A549 (cell line): ENCODE results near the gene LRP5. TPM values are rescaled to one million over a fixed set of nuclear protein-coding genes. Genes with fewer than 3 reads are reported as not detected.
A peak's percentile ranks its signal among the peaks of the same experiment; 100 is the strongest.

Source experiments
- ATAC-seq, 2 experiments: fragments of 200-7000 bp in 1 of 2; fragments of >200 bp in 1 of 2; cut with Nextera tagmentation in 1 of 2; cut with Tn5 transposase in 1 of 2; 3 replicates each; pipeline versions ENCODE4 v1.8.0 to v1.9.1; 2018 to 2020; ENCODE audit warnings: mild to moderate bottlenecking in 1 of 2, moderate library complexity in 1 of 2
- CTCF ChIA-PET: fragments of 300-600 bp; sonication (Branson Sonifier 250); formaldehyde crosslinking; extraction: SDS; loops from one replicate; lab custom pipeline; 2021; ENCODE audit warnings: antibody characterized with exemption, inconsistent platforms; lab: Yijun Ruan, JAX
- POLR2A ChIA-PET: fragments of 350-600 bp; formaldehyde crosslinking; extraction: SDS; loops from one replicate; lab custom pipeline; 2021; ENCODE audit warnings: antibody characterized with exemption, inconsistent platforms; lab: Yijun Ruan, JAX
- DNase-seq, 2 experiments: peaks; one replicate each; pipeline versions ENCODE4 v3.0.0 to v3.0.0-alpha.2; 2011 to 2016; ENCODE audit warnings: low read depth in 1 of 2, low spot score in 1 of 2
- FAIRE-seq: peaks from 2 replicates; lab custom pipeline; 2011; peaks lifted over from hg19 to GRCh38; lab: Jason Lieb, UNC
- H3K27ac ChIP-seq, 2 experiments: fragments of >200 bp; sonication (Bioruptor Twin); formaldehyde crosslinking; 3 replicates each; pipeline ENCODE4 v1.5.1; 2016 to 2017
- H3K4me1 ChIP-seq: fragments of >200 bp; sonication (Bioruptor Twin); formaldehyde crosslinking; 3 replicates; pipeline ENCODE4 v1.6.1; 2016
- H3K4me2 ChIP-seq: fragments of >200 bp; sonication (Bioruptor Twin); formaldehyde crosslinking; 3 replicates; pipeline ENCODE4 v1.6.1; 2016
- H3K4me3 ChIP-seq: fragments of >200 bp; sonication (Bioruptor Twin); formaldehyde crosslinking; 3 replicates; pipeline ENCODE4 v1.5.1; 2016
- H3K9me3 ChIP-seq: fragments of >200 bp; sonication (Bioruptor Twin); formaldehyde crosslinking; 3 replicates; pipeline ENCODE4 v1.6.1; 2016
- CHD2 ChIP-seq: fragments of 150-350 bp; IDR thresholded peaks from 2 replicates; pipeline ENCODE4 v1.6.1; 2014; ENCODE audit warnings: low read length; ENCODE audit not compliant: partially characterized antibody
- CHD4 ChIP-seq: fragments of 200-600 bp; sonication (generic); IDR thresholded peaks from 2 replicates; pipeline ENCODE4 v1.6.1; 2016; ENCODE audit warnings: antibody characterized with exemption, mild to moderate bottlenecking, borderline replicate concordance
- ELK1 ChIP-seq: fragments of 150-350 bp; IDR thresholded peaks from 2 replicates; pipeline ENCODE4 v1.6.1; 2014; ENCODE audit warnings: low read depth, mild to moderate bottlenecking, low read length
- HDAC2 ChIP-seq: fragments of 200-600 bp; sonication (generic); IDR thresholded peaks from 2 replicates; pipeline ENCODE4 v1.6.1; 2016
- HOXB13 ChIP-seq: fragments of 250-450 bp; sonication (Bioruptor Pico); IDR thresholded peaks from 2 replicates; pipeline ENCODE4 v1.5.0; 2020; ENCODE audit warnings: low read depth, mild to moderate bottlenecking, moderate library complexity
- HOXB5 ChIP-seq: fragments of 250-450 bp; sonication (Bioruptor Pico); IDR thresholded peaks from 2 replicates; pipeline ENCODE4 v1.5.0; 2020; ENCODE audit warnings: mild to moderate bottlenecking, moderate library complexity
- JUN ChIP-seq, 2 experiments: fragments of >200 bp; sonication (Bioruptor Twin); formaldehyde crosslinking; IDR thresholded peaks; 2 replicates in 1 of 2; 3 replicates in 1 of 2; pipeline ENCODE4 v1.6.1; 2016 to 2017
- KDM1A ChIP-seq: fragments of 200-600 bp; sonication (generic); IDR thresholded peaks from 2 replicates; pipeline ENCODE4 v1.6.1; 2016; ENCODE audit warnings: low read depth, mild to moderate bottlenecking
- MAX ChIP-seq: IDR thresholded peaks from 2 replicates; pipeline ENCODE4 v1.6.1; 2012
- MAZ ChIP-seq: fragments of 150-350 bp; IDR thresholded peaks from 2 replicates; pipeline ENCODE4 v1.6.1; 2014; ENCODE audit warnings: antibody characterized with exemption, low read depth, low read length, borderline replicate concordance
- MYC ChIP-seq: IDR thresholded peaks from 2 replicates; pipeline ENCODE4 v1.6.1; 2012; ENCODE audit warnings: mild to moderate bottlenecking, inconsistent platforms, low read length, improper control_type of control experiment, borderline replicate concordance
- PHF8 ChIP-seq: fragments of 200-600 bp; sonication (generic); IDR thresholded peaks from 2 replicates; pipeline ENCODE4 v1.6.1; 2016; ENCODE audit warnings: low read depth, mild to moderate bottlenecking, antibody characterized with exemption, moderate library complexity, borderline replicate concordance
- POLR2AphosphoS2 ChIP-seq: conservative IDR thresholded peaks from 2 replicates; pipeline ENCODE4 v1.6.1; 2012; ENCODE audit warnings: low read length, improper control_type of control experiment, inconsistent platforms
- RCOR1 ChIP-seq: fragments of 150-350 bp; IDR thresholded peaks from 2 replicates; pipeline ENCODE4 v1.6.1; 2014; ENCODE audit warnings: antibody characterized with exemption, low read length, low read depth
- SREBF2 ChIP-seq: fragments of 450-650 bp; IDR thresholded peaks from 2 replicates; pipeline ENCODE4 v1.6.1; 2014; ENCODE audit warnings: mild to moderate bottlenecking, moderate library complexity
- TFCP2L1 ChIP-seq: fragments of 250-450 bp; sonication (Bioruptor Pico); IDR thresholded peaks from 2 replicates; pipeline ENCODE4 v1.5.0; 2021; ENCODE audit warnings: mild to moderate bottlenecking
- ZC3H11A ChIP-seq: fragments of 450-650 bp; IDR thresholded peaks from 2 replicates; pipeline ENCODE4 v1.6.1; 2014; ENCODE audit warnings: antibody characterized with exemption, mild to moderate bottlenecking
- ZSCAN20 ChIP-seq: fragments of 250-450 bp; sonication (Bioruptor Pico); IDR thresholded peaks from 2 replicates; pipeline ENCODE4 v1.8.0; 2022; ENCODE audit warnings: mild to moderate bottlenecking, moderate library complexity
- WGBS: methylation state at CpG from one replicate; pipeline ENCODE4 v1.1.6; 2017; ENCODE audit errors: missing lambda C conversion rate; 5-methylcytosine and 5-hydroxymethylcytosine counted together
- polyA plus RNA-seq, 4 experiments: library from polyadenylated mRNA; depleted of rRNA in 3 of 4; stranded (reverse); fragments of >200 nt; fragmentation: RNase III in 1 of 4; extraction: RNeasy Plus Mini Kit Qiagen cat#74134 plus additional on column Dnase treatment in 1 of 4; gene quantifications; 2 replicates in 3 of 4; 3 replicates in 1 of 4; pipeline ENCODE4 v1.2.3, GENCODE V29; 2011 to 2017

LRP5 gene
- polyA plus RNA-seq, 2 of the 4 experiments (the other 2 are of a cell fraction), result 10.9 to 32.3 TPM

- H3K4me1 ChIP-seq, result peaks cover 37% of the 10 kb centered on the region
- peak; percentile 27 to 70; a peak in 5 of 6 replicates for ATAC-seq
- H3K9me3 ChIP-seq, result no peaks in the 10 kb centered on the region
- H3K4me3 ChIP-seq, result peak overlapping the region; percentile 91
- H3K27ac ChIP-seq, result peak overlapping the region; percentile 90 to 99
- POLR2A ChIA-PET, result no interaction called here
- DNase-seq, result peak in 1 of 2 experiments; percentile 50
- 40% methylated on average over 18 of the region's 19 CpGs for WGBS
- 0 out of 2 replicates have a peak, but pooled peaks have one; percentile 17 for TF ChIP-seq MAX
- TF ChIP-seq HDAC2, result peak; percentile 71; the same call in 1 of the 2 replicates
- TF ChIP-seq CHD2, result no peak
- peak; percentile 94 for TF ChIP-seq KDM1A
- TF ChIP-seq, all 56 proteins: peak for 3
- CTCF ChIA-PET, result interaction anchor here (0.6 to 3.5 kb wide), 9 partner anchors 13 to 107 kb away, joined by 3 to 30 read pairs (median 4); no protein-coding TSS in a partner anchor
- no peak for FAIRE-seq
- peak overlapping the region; percentile 94 for H3K4me2 ChIP-seq
Measured at GRCh38 chr11:68315171-68315920, 3.0 kb downstream of the LRP5 start.

GRCh38 chr11:68317147-68317785, 4.9 kb downstream of the LRP5 start:
- H3K27ac ChIP-seq, result peak overlapping the region; percentile 11 to 99; a peak in 4 of 6 replicates
- H3K4me1 ChIP-seq, result peaks cover 52% of the 10 kb centered on the region
- WGBS, result 71% methylated on average over 12 of the region's 15 CpGs
- TF ChIP-seq SREBF2 (no peak), RCOR1 (no peak), MAZ (no peak), POLR2AphosphoS2 (no peak), CHD4 (no peak), ZSCAN20 (no peak), PHF8 (no peak), ZC3H11A (no peak), KDM1A (no peak)
- no peak overlapping the region for H3K4me3 ChIP-seq
- H3K9me3 ChIP-seq, result no peaks in the 10 kb centered on the region
- peak overlapping the region; percentile 70 for H3K4me2 ChIP-seq
- DNase-seq, result no peak
- CTCF ChIA-PET, result interaction anchor here (0.6 to 1.7 kb wide), 3 partner anchors 19 to 112 kb away, joined by 3 to 5 read pairs (median 4); no protein-coding TSS in a partner anchor
- no peak for ATAC-seq
- POLR2A ChIA-PET, result no interaction called here
- no peak for FAIRE-seq

- WGBS, result 72% methylated on average over 16 of the region's 16 CpGs
- H3K4me3 ChIP-seq, result no peak overlapping the region
- H3K9me3 ChIP-seq, result no peaks in the 10 kb centered on the region
- H3K4me2 ChIP-seq, result peak overlapping the region; percentile 13; the same call in 2 of the 3 replicates
- POLR2A ChIA-PET, result no interaction called here
- peak; percentile 34 to 35; a peak in 4 of 6 replicates for ATAC-seq
- CTCF ChIA-PET, result interaction anchor here (0.6 to 3.7 kb wide), 4 partner anchors 23 to 61 kb away, joined by 3 to 13 read pairs (median 4); no protein-coding TSS in a partner anchor
- no peak for FAIRE-seq
- peak overlapping the region in 1 of 2 experiments; percentile 48; a peak in 3 of 6 replicates for H3K27ac ChIP-seq
- no peak for DNase-seq
- TF ChIP-seq ELK1, result no peak
- TF ChIP-seq KDM1A, result no peak
- no peak for TF ChIP-seq HOXB5 (CRISPR knock-in tag)
- no peak for TF ChIP-seq CHD4
- no peak for TF ChIP-seq PHF8
- no peak for TF ChIP-seq HOXB13
- TF ChIP-seq TFCP2L1 (CRISPR knock-in tag), result no peak
- TF ChIP-seq MYC, result no peak
- no peak for TF ChIP-seq MAZ
- no peak for TF ChIP-seq HDAC2
- TF ChIP-seq JUN (IDR thresholded peaks at IDR 0.05), result no peak
- H3K4me1 ChIP-seq, result peaks cover 32% of the 10 kb centered on the region
Measured at GRCh38 chr11:68321293-68322051, 9.1 kb downstream of the LRP5 start.
